ENCODE measurements around the gene SORCS1.

- TF ChIP-seq CTCF (IDR thresholded peaks at IDR 0.05; ENCODE audit: low read length) = no peak
- no peak for TF ChIP-seq EZH2 (optimal IDR thresholded peaks at IDR 0.05; ENCODE audit: low read depth, low read length)
Observed at GRCh38 chr10:106920538-106920937, 244.0 kb downstream of the SORCS1 start.
